Measurements from ENCODE around the gene FBN1.

The FBN1 gene

GRCh38 chr15:48547286-48547685 is 98.2 kb downstream of the FBN1 start:
- DNase-seq: no peak

- DNase-seq: no peak
These were observed 99.2 kb downstream of the FBN1 start for GRCh38 chr15:48546296-48546695.

- no peak for DNase-seq
These were observed 100.7 kb downstream of the FBN1 start for GRCh38 chr15:48544778-48545177.

- no peak for DNase-seq
These were observed 103.9 kb downstream of the FBN1 start for GRCh38 chr15:48541341-48542278.

- DNase-seq: no peak
These were observed 104.8 kb downstream of the FBN1 start for GRCh38 chr15:48540756-48541155.

GRCh38 chr15:48538941-48539340 is 106.6 kb downstream of the FBN1 start:
- DNase-seq: no peak

GRCh38 chr15:48537271-48538113 is 108.0 kb downstream of the FBN1 start:
- no peak for DNase-seq

GRCh38 chr15:48536681-48537091 is 108.8 kb downstream of the FBN1 start:
- DNase-seq: no peak

GRCh38 chr15:48533982-48534381 is 111.5 kb downstream of the FBN1 start:
- no peak for DNase-seq

GRCh38 chr15:48532946-48533345 is 112.6 kb downstream of the FBN1 start:
- DNase-seq: no peak

GRCh38 chr15:48530528-48530927 is 115.0 kb downstream of the FBN1 start:
- DNase-seq: no peak

GRCh38 chr15:48528921-48529320 is 116.6 kb downstream of the FBN1 start:
- DNase-seq: no peak

GRCh38 chr15:48527517-48527916 is 118.0 kb downstream of the FBN1 start:
- DNase-seq: no peak

- DNase-seq: no peak
These were observed 122.6 kb downstream of the FBN1 start for GRCh38 chr15:48522911-48523310.

GRCh38 chr15:48522123-48522522 is 123.4 kb downstream of the FBN1 start:
- no peak for DNase-seq

GRCh38 chr15:48520376-48521155 is 124.9 kb downstream of the FBN1 start:
- no peak for DNase-seq

GRCh38 chr15:48516121-48516520 is 129.4 kb downstream of the FBN1 start:
- no peak for DNase-seq

- DNase-seq: no peak
These were observed 130.0 kb downstream of the FBN1 start for GRCh38 chr15:48515500-48515899.

GRCh38 chr15:48514103-48514816 is 131.2 kb downstream of the FBN1 start:
- no peak for DNase-seq

GRCh38 chr15:48510976-48511375 is 134.5 kb downstream of the FBN1 start:
- no peak for DNase-seq

- DNase-seq: no peak
These were observed 138.0 kb downstream of the FBN1 start for GRCh38 chr15:48507416-48508065.

- DNase-seq: no peak
These were observed 140.4 kb downstream of the FBN1 start for GRCh38 chr15:48505067-48505466.
